DMS 273 (cell line): ENCODE results near the gene HS3ST3B1.

Source experiments
- DNase-seq: peaks from one replicate; lab custom pipeline; 2025; ENCODE audit not compliant: unreplicated experiment; lab: John Stamatoyannopoulos, UW

HS3ST3B1 gene

GRCh38 chr17:14300575-14301278 is at the start of gene HS3ST3B1:
HS3ST3B1 (plus strand) TSS chr17:14301081; CDS start chr17:14301519, 438 bp downstream.
- DNase-seq: peak; percentile 97

- peak; percentile 39 for DNase-seq
These were observed 39.5 kb upstream of the HS3ST3B1 start for GRCh38 chr17:14261406-14261805.

GRCh38 chr17:14268264-14268663 is 32.6 kb upstream of the HS3ST3B1 start:
- DNase-seq: no peak

- DNase-seq: no peak
These were observed 31.4 kb upstream of the HS3ST3B1 start for GRCh38 chr17:14269473-14269872.

GRCh38 chr17:14270508-14270907 is 30.4 kb upstream of the HS3ST3B1 start:
- DNase-seq: no peak

DNA sequence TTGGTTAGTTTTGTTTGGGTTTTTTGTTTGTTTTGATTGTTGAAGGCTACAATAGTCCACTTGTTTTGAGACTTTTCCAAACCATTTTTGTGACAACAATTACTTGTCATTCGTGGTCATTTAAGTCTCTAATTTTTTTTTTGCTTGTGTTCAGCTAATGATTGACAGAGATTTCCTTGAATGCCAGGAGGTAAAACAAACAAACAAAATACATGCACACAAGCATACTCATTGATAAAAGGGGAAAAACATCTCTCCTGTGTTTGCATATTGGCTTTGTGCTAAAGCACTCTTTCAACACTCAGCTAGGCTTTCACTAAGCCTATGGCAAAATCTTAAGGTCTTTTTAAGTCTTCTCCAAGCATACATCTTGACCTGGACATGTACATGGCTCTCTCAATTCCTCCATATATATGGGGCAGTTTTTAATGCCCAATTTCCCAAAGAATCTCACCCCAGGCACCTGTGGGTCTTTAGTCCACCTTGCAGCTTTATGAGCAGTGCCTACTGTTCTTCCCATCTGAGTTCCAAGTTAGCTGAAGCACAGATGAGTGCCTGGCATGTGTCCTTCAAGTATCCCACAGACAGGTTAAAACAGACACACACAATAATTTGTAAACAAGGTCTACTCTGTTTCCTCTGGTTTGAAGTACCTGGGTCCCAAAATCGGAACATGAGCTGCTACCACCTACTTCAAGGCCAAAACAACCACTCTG is 24.2 kb upstream of the HS3ST3B1 start:
- no peak for DNase-seq

- no peak for DNase-seq
These were observed 19.4 kb upstream of the HS3ST3B1 start for GRCh38 chr17:14281530-14281929.

DNA sequence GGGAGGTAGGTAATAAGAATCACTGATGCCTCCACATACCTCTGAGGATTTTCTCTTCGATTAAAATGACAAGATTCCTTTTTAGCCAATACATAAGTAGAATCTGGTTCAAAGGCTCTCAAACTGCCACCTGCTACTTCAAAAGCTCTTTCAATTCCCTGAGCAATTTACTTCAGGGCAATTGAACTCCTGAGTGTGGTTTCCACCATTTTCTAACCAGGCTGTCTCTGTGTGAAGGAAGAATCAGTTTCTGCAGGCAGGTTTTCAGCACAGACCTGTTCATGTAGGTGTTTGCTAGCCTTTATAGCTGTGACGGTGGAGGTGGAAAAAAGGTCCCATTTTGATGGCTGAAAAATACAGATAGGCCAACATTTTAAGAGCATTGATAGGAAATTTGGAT is 18.2 kb upstream of the HS3ST3B1 start:
- no peak for DNase-seq

- peak; percentile 7 for DNase-seq
These were observed 11.7 kb upstream of the HS3ST3B1 start for GRCh38 chr17:14289162-14289561.

DNA sequence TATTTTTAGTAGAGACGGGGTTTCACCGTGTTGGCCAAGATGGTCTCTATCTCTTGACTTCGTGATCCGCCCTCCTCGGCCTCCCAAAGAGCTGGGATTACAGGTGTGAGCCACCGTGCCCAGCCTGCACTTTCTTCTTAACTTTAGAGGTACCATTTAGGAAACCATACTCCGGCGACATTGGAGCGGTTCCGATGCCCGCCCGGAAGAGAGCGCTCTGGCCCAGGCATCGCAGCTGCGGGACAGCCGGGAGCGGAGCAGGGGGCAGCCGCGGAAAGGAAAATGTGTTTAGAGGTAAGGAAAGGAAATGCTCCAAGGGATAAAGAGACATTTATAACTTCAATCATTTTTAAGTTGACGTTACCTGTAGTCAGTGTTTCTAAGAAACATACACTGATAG is 6.0 kb upstream of the HS3ST3B1 start:
- DNase-seq: no peak

DNA sequence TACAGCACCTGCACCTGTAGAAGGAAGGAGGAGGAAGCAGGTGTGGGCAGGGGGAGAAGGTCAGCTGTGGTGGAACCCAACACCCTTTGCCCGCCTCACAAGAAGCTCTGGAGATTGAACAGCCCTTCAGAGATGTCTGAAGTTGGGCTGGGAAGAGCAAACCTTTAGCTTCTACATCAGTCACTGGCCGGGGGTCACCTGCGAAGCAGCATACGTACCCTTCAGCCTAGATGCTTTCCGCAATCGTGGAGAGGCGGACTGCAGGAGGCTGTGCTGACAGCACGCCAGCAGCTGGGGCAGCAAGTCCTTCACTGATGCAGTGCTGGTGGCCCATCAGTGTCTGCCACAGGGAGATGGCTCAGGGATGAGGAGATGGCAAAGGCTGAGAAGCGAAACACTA is 5.2 kb upstream of the HS3ST3B1 start:
- no peak for DNase-seq

DNA sequence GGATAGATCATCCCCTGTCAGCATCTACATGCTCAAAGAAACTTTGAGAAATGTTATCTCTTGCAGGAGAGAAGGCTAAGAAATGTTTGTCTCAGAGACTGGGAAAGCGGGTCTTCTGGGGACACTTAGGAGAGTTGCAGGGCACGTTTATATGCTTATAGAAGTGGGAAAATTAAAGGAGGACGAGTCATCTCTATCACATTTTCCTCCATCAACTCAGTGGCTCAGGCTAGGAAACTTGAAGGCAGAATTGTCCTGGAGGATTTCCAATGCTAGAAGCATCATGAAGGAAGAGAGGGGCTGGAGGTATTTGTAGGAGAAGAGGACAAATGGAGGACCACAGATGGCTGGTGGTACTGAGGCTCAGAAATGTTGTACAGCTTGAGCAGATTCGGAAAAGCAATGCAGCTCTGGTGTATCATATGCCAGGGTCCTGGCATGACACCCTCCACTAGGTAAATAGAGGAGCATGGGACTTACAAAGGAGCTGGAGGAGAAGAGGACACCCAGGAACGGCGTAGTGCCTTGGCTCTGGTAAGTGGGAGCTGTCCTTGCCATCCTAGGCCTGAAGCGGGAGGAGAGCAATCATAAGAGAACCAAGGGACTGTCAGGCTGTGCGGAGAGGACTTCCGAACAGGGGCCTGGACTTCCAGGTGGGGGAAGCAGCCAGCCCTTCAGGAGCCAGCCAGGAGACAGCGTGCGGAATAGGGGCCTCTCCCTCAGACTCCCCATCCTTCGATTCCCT is 4.5 kb upstream of the HS3ST3B1 start:
- DNase-seq: no peak

- DNase-seq: peak; percentile 50
These were observed 3.6 kb upstream of the HS3ST3B1 start for GRCh38 chr17:14297161-14297851.

DNA sequence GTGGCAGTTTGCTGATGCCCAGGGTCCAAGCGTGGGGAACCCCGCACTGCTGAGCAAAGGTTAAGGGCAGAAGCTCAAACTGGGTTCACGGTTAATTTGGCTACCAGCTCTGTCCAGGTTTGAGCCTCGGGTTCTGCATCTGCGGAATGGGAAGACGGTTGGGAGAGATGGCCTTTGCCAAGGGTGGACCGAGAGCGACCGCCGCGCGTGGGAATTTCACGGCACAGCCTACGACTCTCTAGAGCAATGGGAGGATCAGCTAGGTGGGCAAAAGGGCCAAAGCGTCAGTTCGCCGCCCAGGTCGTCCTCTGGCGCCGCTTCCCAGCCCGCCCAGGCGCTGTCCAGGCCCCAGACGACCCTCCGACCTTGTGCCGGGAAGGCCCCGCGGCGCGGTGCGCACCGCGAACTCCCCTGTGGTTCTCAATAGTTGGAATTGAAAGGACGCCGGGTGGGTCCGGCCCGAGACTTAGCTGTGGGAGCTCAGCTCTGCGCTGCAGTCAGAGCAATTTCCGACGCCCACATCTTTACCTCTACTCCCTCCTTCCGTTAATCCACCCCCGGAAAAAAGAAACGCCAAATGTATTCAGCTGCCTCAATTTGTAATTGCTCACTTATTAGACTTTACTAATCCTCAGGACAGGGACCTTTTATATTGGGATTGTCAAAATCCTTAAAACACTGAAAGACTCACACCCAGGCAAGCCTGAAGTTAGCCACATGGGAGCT is 2.5 kb upstream of the HS3ST3B1 start:
- DNase-seq: no peak

GRCh38 chr17:14298947-14299279 is 2.0 kb upstream of the HS3ST3B1 start:
- no peak for DNase-seq

- peak; percentile 29 for DNase-seq
These were observed 1.4 kb upstream of the HS3ST3B1 start for GRCh38 chr17:14299280-14300141.

DNA sequence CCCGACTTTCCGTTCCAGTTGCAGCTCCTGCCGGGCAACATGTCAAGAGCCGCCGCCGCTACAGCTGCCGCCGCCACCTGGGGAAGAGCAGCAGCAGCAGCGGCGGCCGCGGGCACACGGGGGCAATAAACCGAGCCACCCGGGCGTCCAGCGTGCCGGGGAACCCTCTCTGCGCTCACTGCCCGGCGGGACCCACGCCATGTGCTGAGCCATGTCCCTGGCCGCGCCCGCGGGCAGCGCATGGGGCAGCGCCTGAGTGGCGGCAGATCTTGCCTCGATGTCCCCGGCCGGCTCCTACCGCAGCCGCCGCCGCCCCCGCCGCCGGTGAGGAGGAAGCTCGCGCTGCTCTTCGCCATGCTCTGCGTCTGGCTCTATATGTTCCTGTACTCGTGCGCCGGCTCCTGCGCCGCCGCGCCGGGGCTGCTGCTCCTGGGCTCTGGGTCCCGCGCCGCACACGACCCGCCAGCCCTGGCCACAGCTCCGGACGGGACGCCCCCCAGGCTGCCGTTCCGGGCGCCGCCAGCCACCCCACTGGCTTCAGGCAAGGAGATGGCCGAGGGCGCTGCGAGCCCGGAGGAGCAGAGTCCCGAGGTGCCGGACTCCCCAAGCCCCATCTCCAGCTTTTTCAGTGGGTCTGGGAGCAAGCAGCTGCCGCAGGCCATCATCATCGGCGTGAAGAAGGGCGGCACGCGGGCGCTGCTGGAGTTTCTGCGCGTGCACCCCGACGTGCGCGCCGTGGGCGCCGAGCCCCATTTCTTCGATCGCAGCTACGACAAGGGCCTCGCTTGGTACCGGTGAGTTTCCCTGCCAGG is 604 bp downstream of the HS3ST3B1 start:
- peak; percentile 78 for DNase-seq

- peak; percentile 51 for DNase-seq
These were observed 1.2 kb downstream of the HS3ST3B1 start for GRCh38 chr17:14302091-14302430.

DNA sequence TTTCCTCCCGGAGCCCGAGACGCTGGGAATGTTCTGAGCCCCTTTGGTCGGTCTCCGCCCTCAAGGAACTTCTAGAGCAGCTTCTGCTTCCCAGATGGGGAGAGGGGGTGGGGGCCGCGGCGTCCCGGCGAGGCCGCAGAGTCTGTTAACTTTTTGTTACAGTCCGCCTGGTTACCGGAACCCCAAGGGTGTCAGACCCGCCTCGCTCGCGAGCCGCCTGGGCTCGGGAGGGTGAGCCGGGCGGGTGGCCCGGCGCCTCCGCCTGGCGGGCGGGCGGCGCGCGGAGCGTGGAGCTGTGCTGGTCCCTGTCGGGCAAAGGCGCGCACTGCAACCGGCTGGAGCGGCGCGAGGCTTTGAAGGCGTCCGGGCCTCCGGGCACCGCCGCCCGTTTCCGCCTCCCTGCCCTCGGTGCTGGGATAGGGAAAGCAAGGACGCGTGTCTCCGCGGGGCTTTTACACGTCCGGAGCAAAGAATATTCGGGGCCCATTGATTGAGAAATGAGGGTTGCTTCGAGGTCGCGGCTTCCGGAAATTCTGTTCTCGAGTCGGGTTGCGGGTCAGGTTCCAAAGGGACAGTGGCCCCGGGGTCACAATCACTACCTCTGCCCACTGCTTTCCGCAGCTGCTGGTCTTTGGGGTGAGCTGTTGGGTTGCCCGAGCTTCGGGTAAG is 1.7 kb downstream of the HS3ST3B1 start:
- peak; percentile 89 for DNase-seq
